ENCODE data around the gene HMG20B.
"Not testable (repeated sequence)": the region's sequence is repeated elsewhere in the genome, so short reads cannot be mapped to it uniquely, and the experiment has no call there.

HMG20B gene

GRCh38 chr19:3556423-3556977 lies 16.2 kb upstream of the HMG20B start:
- no peak for DNase-seq (ENCODE audit: low spot score)

GRCh38 chr19:3556978-3557460 lies 15.7 kb upstream of the HMG20B start:
- no peak for DNase-seq (ENCODE audit: low spot score)

- peak; percentile 96 for DNase-seq (ENCODE audit: low spot score)
Observed at GRCh38 chr19:3557461-3558248, 15.1 kb upstream of the HMG20B start, which contains the start of gene MFSD12. TSS of gene MFSD12 (minus strand) at chr19:3557586. CDS start at chr19:3557403, 183 bp downstream.

- DNase-seq (ENCODE audit: low spot score), result no peak
Observed at GRCh38 chr19:3563709-3564524, 8.8 kb upstream of the HMG20B start.

GRCh38 chr19:3565139-3565538 lies 7.6 kb upstream of the HMG20B start:
- DNase-seq (ENCODE audit: low spot score), result no peak

GRCh38 chr19:3570042-3570441 lies 2.7 kb upstream of the HMG20B start:
- not testable (repeated sequence) for DNase-seq (ENCODE audit: low spot score)

GRCh38 chr19:3570606-3571011 lies 2.1 kb upstream of the HMG20B start:
- no peak for DNase-seq (ENCODE audit: low spot score)

- peak; percentile 99 for DNase-seq (ENCODE audit: low spot score)
Observed at GRCh38 chr19:3572132-3572854, 451 bp upstream of the HMG20B start.

- DNase-seq (ENCODE audit: low spot score), result no peak
Observed at GRCh38 chr19:3573162-3573857, 566 bp downstream of the HMG20B start.

- DNase-seq (ENCODE audit: low spot score), result peak; percentile 85
Observed at GRCh38 chr19:3573858-3574637, 1.3 kb downstream of the HMG20B start.

GRCh38 chr19:3575260-3575741 lies 2.6 kb downstream of the HMG20B start:
- DNase-seq (ENCODE audit: low spot score), result no peak

GRCh38 chr19:3575949-3576673 lies 3.4 kb downstream of the HMG20B start:
- DNase-seq (ENCODE audit: low spot score), result no peak

- DNase-seq (ENCODE audit: low spot score), result peak; percentile 85
Observed at GRCh38 chr19:3576696-3577443, 4.1 kb downstream of the HMG20B start.

- no peak for DNase-seq (ENCODE audit: low spot score)
Observed at GRCh38 chr19:3577723-3578344, 5.1 kb downstream of the HMG20B start.

GRCh38 chr19:3578390-3578789 lies 5.6 kb downstream of the HMG20B start:
- DNase-seq (ENCODE audit: low spot score), result no peak

GRCh38 chr19:3580156-3580934 lies 7.6 kb downstream of the HMG20B start:
- no peak for DNase-seq (ENCODE audit: low spot score)

GRCh38 chr19:3581792-3582191 lies 9.0 kb downstream of the HMG20B start:
- not testable (repeated sequence) for DNase-seq (ENCODE audit: low spot score)

Data from left forelimb (tissue), 1 donor.